GM21529 (cell line): ENCODE data around the gene TAF11L11.
"Not testable (repeated sequence)": the region's sequence is repeated elsewhere in the genome, so short reads cannot be mapped to it uniquely, and the experiment has no call there.

Experiments
- ATAC-seq: cut with Tn5 transposase; IDR thresholded peaks from one replicate; pipeline ENCODE4 v1.9.1; 2021; ENCODE audit not compliant: unreplicated experiment

The TAF11L11 gene

GRCh38 chr5:17603880-17604279 is at the start of gene TAF11L11:
TAF11L11 (plus strand) TSS chr5:17604183.
- not testable (repeated sequence) for ATAC-seq

- ATAC-seq: not testable (repeated sequence)
Observed at GRCh38 chr5:17585658-17586057, 18.3 kb upstream of the TAF11L11 start, which contains the start of gene TAF11L7. TAF11L7 (minus strand) TSS chr5:17585758.

- ATAC-seq: not testable (repeated sequence)
Observed at GRCh38 chr5:17590860-17591259, 13.1 kb upstream of the TAF11L11 start, which contains the start of gene TAF11L8. TAF11L8 (minus strand) TSS chr5:17590960.

- not testable (repeated sequence) for ATAC-seq
Observed at GRCh38 chr5:17594255-17594654, 9.7 kb upstream of the TAF11L11 start, which contains the start of gene TAF11L9. TAF11L9 (minus strand) TSS chr5:17594394.

- ATAC-seq: not testable (repeated sequence)
Observed at GRCh38 chr5:17597728-17598127, 6.3 kb upstream of the TAF11L11 start, which contains the start of gene TAF11L10. TAF11L10 (minus strand) TSS chr5:17597828.

- ATAC-seq: no peak
Observed at GRCh38 chr5:17604951-17605350, 968 bp downstream of the TAF11L11 start.

- ATAC-seq: not testable (repeated sequence)
Observed at GRCh38 chr5:17607461-17607860, 3.5 kb downstream of the TAF11L11 start.

- ATAC-seq: not testable (repeated sequence)
Observed at GRCh38 chr5:17610092-17610491, 6.1 kb downstream of the TAF11L11 start, which contains the start of gene TAF11L12. TAF11L12 (plus strand) TSS chr5:17610392.

- no peak for ATAC-seq
Observed at GRCh38 chr5:17614872-17615605, 11.1 kb downstream of the TAF11L11 start.

- ATAC-seq: no peak
Observed at GRCh38 chr5:17619354-17619753, 15.4 kb downstream of the TAF11L11 start.

GRCh38 chr5:17620627-17621026 is 16.6 kb downstream of the TAF11L11 start:
- ATAC-seq: no peak

GRCh38 chr5:17625686-17626085 is 21.7 kb downstream of the TAF11L11 start:
- no peak for ATAC-seq

GRCh38 chr5:17631788-17632187 is 27.8 kb downstream of the TAF11L11 start, which contains the start of gene TAF11L13:
TAF11L13 (plus strand) TSS chr5:17632088.
- not testable (repeated sequence) for ATAC-seq

GRCh38 chr5:17634160-17634559 is 30.2 kb downstream of the TAF11L11 start, which contains the start of gene TAF11L14:
TAF11L14 (plus strand) TSS chr5:17634460.
- ATAC-seq: no peak

- ATAC-seq: not testable (repeated sequence)
Observed at GRCh38 chr5:17649232-17649631, 45.2 kb downstream of the TAF11L11 start.

GRCh38 chr5:17655201-17655759 is 51.3 kb downstream of the TAF11L11 start:
- not testable (repeated sequence) for ATAC-seq
